Measurements from ENCODE around the gene PMM1. TPM values are rescaled to one million over a fixed set of nuclear protein-coding genes. Genes with fewer than 3 reads are reported as not detected.

Gene PMM1
- total RNA-seq, 1 donor from 2014 or later = 15.1 TPM

GRCh38 chr22:41619979-41620588 is 30.4 kb upstream of the PMM1 start:
- ChIA-PET CTCF (interaction anchor here (1.3 to 3.0 kb wide), 2 partner anchors 23 to 76 kb away, joined by 3 to 9 read pairs; partner anchors contain the start of gene POLR3H), POLR2A (interaction anchor here (0.7 to 4.2 kb wide), 17 partner anchors 10 to 1127 kb away, joined by 3 to 63 read pairs (median 6); partner anchors contain the start of genes CCDC134, CENPM, NDUFA6 and PMM1)
- ATAC-seq (ENCODE audit: low read depth) (no peak), DNase-seq (peak; percentile 39)
- H3K4me1 Mint-ChIP-seq = peaks cover 35% of the 10 kb centered on the region
- intact Hi-C loops (cut with micrococcal nuclease) = loop anchor here (2.0 kb wide), 2 partner anchors 47 to 333 kb away; partner anchors contain the start of gene RANGAP1
- TF ChIP-seq, protein P1, sequence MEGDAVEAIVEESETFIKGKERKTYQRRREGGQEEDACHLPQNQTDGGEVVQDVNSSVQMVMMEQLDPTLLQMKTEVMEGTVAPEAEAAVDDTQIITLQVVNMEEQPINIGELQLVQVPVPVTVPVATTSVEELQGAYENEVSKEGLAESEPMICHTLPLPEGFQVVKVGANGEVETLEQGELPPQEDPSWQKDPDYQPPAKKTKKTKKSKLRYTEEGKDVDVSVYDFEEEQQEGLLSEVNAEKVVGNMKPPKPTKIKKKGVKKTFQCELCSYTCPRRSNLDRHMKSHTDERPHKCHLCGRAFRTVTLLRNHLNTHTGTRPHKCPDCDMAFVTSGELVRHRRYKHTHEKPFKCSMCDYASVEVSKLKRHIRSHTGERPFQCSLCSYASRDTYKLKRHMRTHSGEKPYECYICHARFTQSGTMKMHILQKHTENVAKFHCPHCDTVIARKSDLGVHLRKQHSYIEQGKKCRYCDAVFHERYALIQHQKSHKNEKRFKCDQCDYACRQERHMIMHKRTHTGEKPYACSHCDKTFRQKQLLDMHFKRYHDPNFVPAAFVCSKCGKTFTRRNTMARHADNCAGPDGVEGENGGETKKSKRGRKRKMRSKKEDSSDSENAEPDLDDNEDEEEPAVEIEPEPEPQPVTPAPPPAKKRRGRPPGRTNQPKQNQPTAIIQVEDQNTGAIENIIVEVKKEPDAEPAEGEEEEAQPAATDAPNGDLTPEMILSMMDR (IDR thresholded peaks at IDR 0.05) = no peak
- H3K27ac Mint-ChIP-seq = peak overlapping the region; percentile 98
- H3K9me3 Mint-ChIP-seq = no peaks in the 10 kb centered on the region
- H3K4me3 Mint-ChIP-seq = peak overlapping the region; percentile 98
- H3K36me3 Mint-ChIP-seq (ENCODE audit: low read depth) = peaks cover 38% of the 10 kb centered on the region
- no peaks in the 10 kb centered on the region for H3K27me3 Mint-ChIP-seq

GRCh38 chr22:41613456-41613855 is 23.8 kb upstream of the PMM1 start:
- ATAC-seq (ENCODE audit: low read depth) = no peak
- no peak for DNase-seq
- ChIA-PET CTCF (no interaction called here), POLR2A (interaction anchor here (1.2 kb wide), 1 partner anchor 8 kb away, joined by 3 read pairs; the partner anchor contains the start of gene XRCC6)
- Mint-ChIP-seq H3K27me3 (no peaks in the 10 kb centered on the region), H3K4me3 (no peak overlapping the region), H3K27ac (no peak overlapping the region), H3K9me3 (no peaks in the 10 kb centered on the region), H3K4me1 (peaks cover 2% of the 10 kb centered on the region), H3K36me3 (ENCODE audit: low read depth) (peaks cover 19% of the 10 kb centered on the region)
- intact Hi-C loops (cut with micrococcal nuclease) = no loop called here
- TF ChIP-seq, protein P1 (IDR thresholded peaks at IDR 0.05) = no peak

GRCh38 chr22:41612603-41613306 is 23.1 kb upstream of the PMM1 start:
- Mint-ChIP-seq H3K4me1 (no peaks in the 10 kb centered on the region), H3K36me3 (ENCODE audit: low read depth) (peaks cover 21% of the 10 kb centered on the region), H3K27me3 (no peaks in the 10 kb centered on the region), H3K9me3 (no peaks in the 10 kb centered on the region), H3K4me3 (no peak overlapping the region), H3K27ac (no peak overlapping the region)
- intact Hi-C loops (cut with micrococcal nuclease) = no loop called here
- TF ChIP-seq, protein P1 (IDR thresholded peaks at IDR 0.05) = no peak
- ATAC-seq (ENCODE audit: low read depth) = no peak
- no peak for DNase-seq
- POLR2A ChIA-PET = interaction anchor here (0.7 to 1.2 kb wide), 2 partner anchors 9 to 48 kb away, joined by 3 to 4 read pairs; partner anchors contain the start of gene XRCC6
- CTCF ChIA-PET = no interaction called here

DNA sequence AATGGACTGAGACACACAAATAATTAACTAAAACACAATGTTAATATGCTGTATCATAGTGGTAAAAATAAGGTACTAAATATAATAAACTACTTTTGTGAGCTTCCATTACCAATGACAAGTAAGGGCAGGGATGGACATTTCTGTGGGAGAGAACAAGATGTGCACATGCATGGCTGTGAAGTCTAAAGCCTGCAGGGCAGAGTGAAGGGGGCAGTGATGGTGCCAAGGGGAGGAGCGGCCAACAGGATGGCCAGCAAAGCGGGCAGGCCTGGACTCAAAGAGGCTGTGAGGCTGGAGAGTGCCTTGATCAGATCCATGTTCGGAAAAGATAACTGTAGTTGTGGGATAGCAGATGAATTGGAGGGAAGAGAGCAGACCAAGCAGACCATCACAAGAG is 18.7 kb upstream of the PMM1 start:
- no peak overlapping the region for H3K4me3 Mint-ChIP-seq
- no peaks in the 10 kb centered on the region for H3K27me3 Mint-ChIP-seq
- TF ChIP-seq, protein P1 (IDR thresholded peaks at IDR 0.05) = no peak
- H3K27ac Mint-ChIP-seq = no peak overlapping the region
- intact Hi-C loops (cut with micrococcal nuclease) = no loop called here
- H3K4me1 Mint-ChIP-seq = peaks cover 7% of the 10 kb centered on the region
- ATAC-seq (ENCODE audit: low read depth) (no peak), DNase-seq (no peak)
- ChIA-PET CTCF (no interaction called here), POLR2A (interaction anchor here (0.6 to 2.1 kb wide), 3 partner anchors 10 to 21 kb away, joined by 3 to 8 read pairs (median 3); partner anchors contain the start of genes DESI1 and XRCC6)
- no peaks in the 10 kb centered on the region for H3K9me3 Mint-ChIP-seq
- H3K36me3 Mint-ChIP-seq (ENCODE audit: low read depth) = peaks cover 49% of the 10 kb centered on the region

DNA sequence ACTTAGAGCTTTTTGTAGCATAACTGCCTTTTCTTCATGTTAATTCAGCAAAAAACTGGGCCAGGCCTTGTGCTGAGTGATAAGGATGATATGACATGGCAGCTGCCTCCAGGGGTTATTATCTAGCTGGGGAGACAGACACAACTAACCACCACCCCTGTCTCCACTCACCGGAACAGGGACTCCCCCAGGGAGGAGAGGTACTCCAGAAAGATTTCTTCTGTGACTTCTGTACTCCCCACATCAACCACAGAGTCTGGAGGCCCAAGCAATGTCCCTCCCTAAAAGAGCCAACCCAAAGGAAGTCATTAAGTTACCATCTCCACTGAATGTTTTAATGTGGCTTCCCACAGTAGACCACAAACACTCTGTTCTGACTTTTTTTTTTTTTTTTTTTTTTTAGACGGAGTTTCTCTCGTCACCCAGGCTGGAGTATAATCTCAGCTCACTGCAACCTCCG is 14.3 kb upstream of the PMM1 start:
- no peak overlapping the region for H3K4me3 Mint-ChIP-seq
- DNase-seq (no peak), ATAC-seq (ENCODE audit: low read depth) (peak; percentile 95)
- peaks cover 76% of the 10 kb centered on the region for H3K36me3 Mint-ChIP-seq (ENCODE audit: low read depth)
- peak overlapping the region; percentile 35 for H3K27ac Mint-ChIP-seq
- H3K4me1 Mint-ChIP-seq = peaks cover 7% of the 10 kb centered on the region
- intact Hi-C loops (cut with micrococcal nuclease) = no loop called here
- ChIA-PET CTCF (interaction anchor here (0.6 kb wide), 1 partner anchor 126 kb away, joined by 3 read pairs; no protein-coding TSS in a partner anchor), POLR2A (interaction anchor here (0.6 to 2.7 kb wide), 4 partner anchors 14 to 1990 kb away, joined by 3 to 16 read pairs (median 4); partner anchors contain the start of genes DESI1, PMM1 and XRCC6)
- no peaks in the 10 kb centered on the region for H3K27me3 Mint-ChIP-seq
- TF ChIP-seq, protein P1 (IDR thresholded peaks at IDR 0.05) = no peak
- H3K9me3 Mint-ChIP-seq = no peaks in the 10 kb centered on the region

Measured in activated B cell treated with CpG ODN at 0.5 μM for 24 hours (primary cell).